HuH-7 (cell line): ENCODE results near the gene SULT1C4.
"Not testable (repeated sequence)": the region's sequence is repeated elsewhere in the genome, so short reads cannot be mapped to it uniquely, and the experiment has no call there.

ENCODE experiments used
- DNase-seq: peaks from one replicate; pipeline ENCODE4 v3.0.0; 2011; ENCODE audit warnings: low spot score

Gene SULT1C4

GRCh38 chr2:108413711-108414095, 35.9 kb downstream of the SULT1C4 start:
- DNase-seq: no peak

GRCh38 chr2:108414256-108414876, 36.6 kb downstream of the SULT1C4 start:
- no peak for DNase-seq

GRCh38 chr2:108414945-108415344, 37.2 kb downstream of the SULT1C4 start:
- DNase-seq: no peak

GRCh38 chr2:108417254-108417653, 39.5 kb downstream of the SULT1C4 start:
- peak; percentile 57 for DNase-seq

GRCh38 chr2:108418416-108418815, 40.7 kb downstream of the SULT1C4 start:
- DNase-seq: no peak

- DNase-seq: no peak
Observed at GRCh38 chr2:108423067-108423466, 45.3 kb downstream of the SULT1C4 start.

- DNase-seq: peak; percentile 48
Observed at GRCh38 chr2:108423502-108424251, 45.9 kb downstream of the SULT1C4 start.

- no peak for DNase-seq
Observed at GRCh38 chr2:108428286-108429009, 50.7 kb downstream of the SULT1C4 start.

GRCh38 chr2:108435578-108435977, 57.8 kb downstream of the SULT1C4 start:
- not testable (repeated sequence) for DNase-seq

- no peak for DNase-seq
Observed at GRCh38 chr2:108436976-108437375, 59.2 kb downstream of the SULT1C4 start.
